GM10266 (cell line): Measurements from ENCODE around the gene TPP2.

Source experiments
- DNase-seq: peaks from one replicate; pipeline ENCODE4 v3.0.0; 2012; ENCODE audit errors: extremely low spot score
- TF ChIP-seq, protein P1 (sequence below): IDR thresholded peaks from 2 replicates; pipeline ENCODE4 v1.5.1; 2012; ENCODE audit warnings: mild to moderate bottlenecking, low read depth; ENCODE audit not compliant: control insufficient read depth, insufficient read depth; ENCODE audit errors: missing control alignments

The TPP2 gene

DNA sequence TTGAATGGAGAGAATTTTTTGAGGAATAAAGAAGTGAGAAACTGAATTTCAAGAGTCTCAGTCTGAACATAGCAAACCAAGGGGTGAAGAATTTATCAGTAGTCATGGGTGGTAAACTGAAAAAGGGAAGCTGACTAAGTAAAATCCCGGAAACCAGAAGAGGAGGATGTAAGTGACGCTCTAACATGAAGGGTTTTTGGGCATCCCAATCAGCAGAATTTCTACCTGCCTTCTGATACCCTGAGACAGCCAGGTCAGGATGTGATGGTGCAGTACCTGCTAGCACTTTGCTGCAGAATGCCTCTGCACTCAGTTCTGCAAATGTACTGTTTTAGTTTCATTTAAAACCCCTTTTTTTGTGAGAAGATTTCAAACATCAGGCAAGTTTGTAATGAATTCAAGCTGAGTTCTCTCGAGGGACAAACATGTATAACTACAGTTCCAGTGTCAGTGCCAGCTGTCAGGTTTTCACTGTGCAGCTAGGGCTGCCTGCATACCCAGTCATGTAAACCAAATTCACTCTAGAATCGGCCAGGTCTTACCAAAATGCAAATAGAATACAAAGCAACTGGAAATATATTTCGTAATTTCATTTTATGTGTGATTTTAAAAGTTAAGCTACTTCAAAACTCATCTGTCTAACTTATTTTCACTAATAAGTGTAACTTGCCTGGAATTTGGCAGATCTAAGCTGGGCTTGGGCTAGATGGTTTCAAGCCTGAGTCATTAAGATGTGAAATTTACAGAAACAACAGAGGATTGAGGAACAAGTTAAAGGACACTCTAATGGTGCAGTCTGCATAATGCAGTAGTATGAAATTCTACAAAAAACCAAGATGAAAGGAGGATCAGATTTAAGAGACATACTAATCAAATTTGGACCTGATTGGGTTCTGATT, 84.3 kb downstream of the TPP2 start:
- TF ChIP-seq, protein P1, sequence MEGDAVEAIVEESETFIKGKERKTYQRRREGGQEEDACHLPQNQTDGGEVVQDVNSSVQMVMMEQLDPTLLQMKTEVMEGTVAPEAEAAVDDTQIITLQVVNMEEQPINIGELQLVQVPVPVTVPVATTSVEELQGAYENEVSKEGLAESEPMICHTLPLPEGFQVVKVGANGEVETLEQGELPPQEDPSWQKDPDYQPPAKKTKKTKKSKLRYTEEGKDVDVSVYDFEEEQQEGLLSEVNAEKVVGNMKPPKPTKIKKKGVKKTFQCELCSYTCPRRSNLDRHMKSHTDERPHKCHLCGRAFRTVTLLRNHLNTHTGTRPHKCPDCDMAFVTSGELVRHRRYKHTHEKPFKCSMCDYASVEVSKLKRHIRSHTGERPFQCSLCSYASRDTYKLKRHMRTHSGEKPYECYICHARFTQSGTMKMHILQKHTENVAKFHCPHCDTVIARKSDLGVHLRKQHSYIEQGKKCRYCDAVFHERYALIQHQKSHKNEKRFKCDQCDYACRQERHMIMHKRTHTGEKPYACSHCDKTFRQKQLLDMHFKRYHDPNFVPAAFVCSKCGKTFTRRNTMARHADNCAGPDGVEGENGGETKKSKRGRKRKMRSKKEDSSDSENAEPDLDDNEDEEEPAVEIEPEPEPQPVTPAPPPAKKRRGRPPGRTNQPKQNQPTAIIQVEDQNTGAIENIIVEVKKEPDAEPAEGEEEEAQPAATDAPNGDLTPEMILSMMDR: no peak
- no peak for DNase-seq

DNA sequence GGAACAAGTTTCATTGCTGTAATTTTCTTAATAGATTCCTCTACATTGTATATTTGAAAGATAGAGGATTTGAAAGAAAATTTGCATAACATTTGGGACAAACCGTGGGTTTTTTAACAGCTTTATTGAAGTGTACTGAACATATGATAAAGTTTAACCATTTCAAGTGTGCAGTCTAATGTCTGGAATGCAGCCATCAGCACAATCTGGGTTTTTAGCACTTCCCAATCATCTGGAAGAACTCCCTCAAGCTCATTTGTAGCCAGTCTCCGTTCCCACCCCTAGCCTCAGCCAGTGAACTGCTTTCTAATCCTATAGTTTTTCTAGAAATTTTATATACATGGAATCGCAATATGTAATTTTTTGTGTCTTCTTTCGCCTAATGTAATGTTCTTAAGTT, 85.4 kb downstream of the TPP2 start:
- TF ChIP-seq, protein P1: no peak
- DNase-seq: no peak

DNA sequence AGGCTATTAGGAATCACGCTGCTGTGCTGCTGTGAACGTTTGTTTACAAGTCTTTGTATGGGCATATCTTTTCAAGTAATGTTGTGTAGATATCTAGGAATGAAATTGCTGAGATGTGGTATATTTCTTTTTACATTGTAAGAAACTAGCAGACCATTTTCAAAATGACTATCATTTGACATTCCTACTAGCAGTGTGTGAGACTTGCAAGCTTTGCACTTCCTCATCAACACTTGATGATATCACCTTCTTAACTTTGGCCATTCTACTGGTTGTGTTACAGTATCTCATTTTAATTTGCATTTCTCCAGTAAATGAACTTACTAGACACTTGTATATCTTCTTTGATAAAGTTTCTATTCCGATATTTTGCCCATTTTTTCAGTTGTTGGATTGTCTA, 85.9 kb downstream of the TPP2 start:
- TF ChIP-seq, protein P1: no peak
- no peak for DNase-seq

DNA sequence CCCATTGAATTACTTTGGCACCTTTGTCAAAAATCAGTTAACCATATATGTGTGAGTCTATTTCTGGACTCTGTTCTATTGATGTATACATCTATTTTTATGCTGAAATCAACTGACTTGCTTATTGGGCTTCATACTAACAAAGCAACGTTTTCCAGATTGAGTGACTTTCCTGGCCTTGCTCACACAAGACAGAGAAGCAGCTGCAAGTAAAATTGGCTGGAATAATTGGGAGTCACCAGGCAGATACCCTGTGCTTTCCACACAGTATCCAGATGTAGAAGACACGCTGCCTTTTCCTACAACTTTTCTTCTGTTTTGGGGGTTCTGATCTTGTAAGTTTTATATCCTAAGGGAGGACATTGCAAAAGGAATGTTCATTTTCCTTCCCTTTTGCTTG, 86.9 kb downstream of the TPP2 start:
- no peak for DNase-seq
- TF ChIP-seq, protein P1: no peak

DNA sequence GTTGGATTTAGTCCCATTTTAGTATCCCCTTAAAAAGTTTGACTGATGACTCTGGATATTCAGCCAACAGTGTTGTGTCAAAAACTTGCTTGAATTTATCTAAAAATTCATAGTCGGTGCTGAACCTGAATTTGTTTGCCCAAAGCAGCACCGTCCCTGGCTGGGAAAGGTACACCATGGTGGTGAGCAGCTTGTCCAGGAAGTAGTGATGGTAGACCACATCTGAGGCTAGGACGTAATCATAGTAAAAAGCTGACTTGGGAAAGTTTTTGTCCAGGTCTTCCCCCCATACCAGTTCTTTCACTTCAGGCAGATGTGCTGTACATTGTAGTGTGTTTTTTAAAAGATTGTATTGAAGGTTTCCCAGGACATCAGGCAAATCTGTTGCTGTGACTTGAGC, 89.2 kb downstream of the TPP2 start:
- no peak for DNase-seq
- TF ChIP-seq, protein P1: no peak

DNA sequence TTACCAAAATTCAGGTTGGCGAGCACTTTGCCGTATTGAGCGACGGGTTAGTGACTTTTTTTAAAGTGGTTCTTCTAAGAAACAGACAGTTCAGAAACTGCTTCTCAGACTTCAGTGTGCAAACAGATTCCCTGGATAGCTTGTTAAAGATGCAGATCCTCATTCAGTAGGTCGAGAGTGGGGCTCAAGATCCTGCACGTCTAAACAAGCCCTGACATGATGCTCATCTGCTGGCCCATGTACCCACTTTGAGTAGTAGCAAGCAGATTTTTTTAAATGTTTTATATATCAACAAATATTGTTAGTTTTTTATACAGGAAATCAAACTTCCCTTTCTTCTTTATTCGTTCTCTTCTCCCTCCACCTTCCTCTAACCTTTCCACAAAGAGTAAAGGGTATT, 90.7 kb downstream of the TPP2 start:
- TF ChIP-seq, protein P1: no peak
- DNase-seq: no peak

DNA sequence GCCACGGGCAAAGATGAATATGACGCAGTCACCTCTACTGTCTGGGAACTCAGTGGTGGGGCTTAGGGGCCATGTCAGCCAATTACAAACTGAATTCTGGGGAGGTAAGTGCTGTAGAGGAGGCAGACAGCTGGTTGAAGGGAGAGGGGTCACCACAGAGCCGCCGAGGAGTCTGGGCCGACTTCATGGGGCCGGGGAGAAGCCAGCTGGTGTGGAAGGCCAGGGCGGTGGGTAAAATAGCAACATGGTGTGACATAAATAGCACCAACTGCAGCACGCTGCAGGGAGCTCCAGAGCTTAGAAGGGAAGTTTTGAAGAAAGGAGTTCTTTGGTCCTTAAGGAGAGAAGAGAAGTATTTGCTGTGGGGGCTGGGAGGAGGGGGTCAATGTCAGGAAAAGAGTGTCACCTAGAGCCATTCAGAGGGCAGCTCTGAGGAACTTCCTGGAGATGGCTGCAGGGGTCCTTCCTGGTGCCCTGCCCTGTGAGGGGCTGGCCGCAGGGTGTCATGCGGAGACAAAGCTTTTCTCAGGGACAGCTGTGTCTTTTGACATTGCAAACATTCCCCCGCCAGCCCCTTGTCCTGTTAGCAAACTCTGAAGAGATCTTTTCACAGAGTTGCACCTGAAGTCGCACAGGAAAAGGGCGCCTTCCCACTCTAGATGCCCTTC, 91.7 kb downstream of the TPP2 start:
- TF ChIP-seq, protein P1: no peak
- no peak for DNase-seq
